Left colon (tissue), 2 donors: Measurements from ENCODE around the gene CMIP. TPM values are rescaled to one million over a fixed set of nuclear protein-coding genes. Genes with fewer than 3 reads are reported as not detected.

ENCODE experiments used
- ATAC-seq: fragments of 200-7000 bp; cut with Tn5 transposase; one replicate; pipeline ENCODE4 v1.9.1; 2020; ENCODE audit warnings: mild to moderate bottlenecking, moderate library complexity
- DNase-seq, 2 donors: peaks; one replicate each; pipeline ENCODE4 v3.0.0-alpha.2; 2020
- intact Hi-C, 2 donors: fragments of 100-400 bp; cut with DNase I in 1 of 2; cut with micrococcal nuclease in 1 of 2; formaldehyde crosslinking; loops; one replicate each; pipeline versions ENCODE4 v1.11.2 to v1.14.0; 2022; cut with DNase I, micrococcal nuclease
- total RNA-seq, 2 donors: library from RNA; stranded (reverse); fragmentation: NEBNext Ultra II Directional; extraction: Animal tissue kit (Norgen Biotek cat#: 25700); gene quantifications; one replicate each; pipeline ENCODE4 v1.2.1, GENCODE V29; 2021
- donor health status: DM: no; HTN: no; CAD: no.
- donor health status: DM: yes; HTN: yes; CAD: no.

Gene CMIP
- total RNA-seq, 2 donors from 2014 or later: 81.8 to 84.5 TPM

DNA sequence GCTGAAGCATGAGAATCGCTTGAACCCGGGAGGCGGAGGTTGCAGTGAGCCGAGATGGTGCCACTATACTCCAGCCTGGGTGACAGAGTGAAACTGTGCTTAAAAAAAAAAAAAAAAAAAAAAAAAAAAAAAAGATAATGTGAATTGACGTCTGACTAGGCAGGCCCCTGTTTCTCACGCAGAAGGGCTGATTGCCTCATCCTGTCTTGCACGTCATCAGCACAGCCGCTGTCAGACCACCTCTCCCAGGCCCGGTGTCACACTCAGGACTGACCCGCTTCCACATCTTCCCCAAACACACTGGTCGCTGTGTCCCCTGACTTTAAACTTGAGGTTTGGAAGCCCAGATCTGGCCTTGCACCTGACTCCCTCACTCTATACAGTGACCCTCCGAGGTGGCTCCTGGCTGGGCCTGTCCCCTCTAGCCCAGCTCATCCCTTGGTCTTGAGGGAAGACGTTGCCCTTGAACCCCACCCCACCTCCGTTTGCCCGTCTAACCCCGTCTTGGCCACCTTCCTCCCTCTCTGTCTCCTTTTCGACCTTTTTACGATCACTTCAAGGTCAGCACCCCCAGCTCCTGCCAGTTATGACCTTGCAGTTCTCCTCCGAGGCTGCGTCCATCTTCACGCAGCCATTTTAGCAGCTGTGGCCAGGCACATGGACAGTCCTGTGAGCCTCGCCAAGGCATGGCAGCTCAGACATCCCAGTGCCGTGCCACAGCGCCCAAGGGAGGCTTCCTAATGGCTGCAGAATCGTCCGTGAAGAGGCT, 184.6 kb downstream of the CMIP start:
- no peak for ATAC-seq
- no peak for DNase-seq
- intact Hi-C loops: loop anchor here in 1 of 2 donors (10.0 kb wide), 1 partner anchor 96 kb away; no protein-coding TSS in a partner anchor

DNA sequence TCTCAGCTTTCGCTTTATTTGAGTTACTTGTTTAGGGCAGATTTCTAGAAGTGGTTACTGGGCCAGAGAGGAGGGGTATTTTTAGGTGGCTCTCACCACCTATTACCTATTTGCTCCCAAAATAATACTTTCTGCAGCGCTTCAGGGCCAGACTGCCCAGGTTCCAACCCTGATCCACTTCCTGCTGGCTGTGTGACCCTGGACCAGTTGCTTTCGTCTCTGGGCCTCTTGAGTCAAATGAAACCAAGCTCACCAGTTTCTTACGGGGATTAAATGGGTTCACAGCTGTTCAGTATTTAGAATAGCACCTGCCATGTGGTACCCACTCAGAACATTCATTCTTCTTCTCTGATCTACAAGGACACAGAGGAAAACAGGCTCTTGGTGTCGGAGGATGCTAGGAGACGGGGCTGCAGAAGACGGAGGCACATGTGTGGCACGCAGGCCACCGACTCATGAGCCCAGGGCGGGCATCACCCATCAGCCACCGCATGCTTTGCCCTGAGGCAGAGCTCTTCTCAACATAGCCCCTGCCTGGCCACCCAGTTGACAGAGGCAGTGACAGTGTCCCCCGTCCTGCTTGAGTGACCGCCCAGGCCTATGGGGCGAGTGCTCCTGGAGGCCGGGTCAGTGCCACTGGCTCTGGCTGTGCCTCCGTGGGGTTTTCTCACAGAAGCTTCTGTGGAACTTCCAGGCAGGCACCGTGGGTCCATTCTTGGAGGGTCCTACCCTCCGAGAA, 185.5 kb downstream of the CMIP start:
- ATAC-seq (no peak), DNase-seq (no peak)
- intact Hi-C loops: loop anchor here in 1 of 2 donors (10.0 kb wide), 1 partner anchor 95 kb away; no protein-coding TSS in a partner anchor

DNA sequence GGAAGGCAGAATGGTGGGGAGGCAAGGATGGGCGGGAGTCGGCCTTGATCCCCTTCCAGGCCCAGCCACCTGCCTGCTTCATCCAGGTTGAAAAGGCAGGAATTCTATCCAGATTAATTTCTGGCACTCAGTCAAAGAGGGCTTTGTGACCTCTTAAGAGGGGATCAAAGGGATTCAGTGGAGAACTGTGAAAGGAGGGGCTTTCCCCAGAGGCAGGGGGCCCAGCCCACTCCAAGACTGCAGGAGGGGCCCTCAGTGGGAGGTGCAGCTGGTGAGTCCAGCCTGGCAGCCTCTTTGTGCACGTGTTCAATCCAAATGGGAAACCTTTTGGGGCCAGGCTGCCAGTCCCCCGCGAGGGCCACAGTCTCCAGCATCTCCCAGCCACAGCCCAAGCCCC, 186.0 kb downstream of the CMIP start:
- no peak for ATAC-seq
- intact Hi-C loops: no loop called here

DNA sequence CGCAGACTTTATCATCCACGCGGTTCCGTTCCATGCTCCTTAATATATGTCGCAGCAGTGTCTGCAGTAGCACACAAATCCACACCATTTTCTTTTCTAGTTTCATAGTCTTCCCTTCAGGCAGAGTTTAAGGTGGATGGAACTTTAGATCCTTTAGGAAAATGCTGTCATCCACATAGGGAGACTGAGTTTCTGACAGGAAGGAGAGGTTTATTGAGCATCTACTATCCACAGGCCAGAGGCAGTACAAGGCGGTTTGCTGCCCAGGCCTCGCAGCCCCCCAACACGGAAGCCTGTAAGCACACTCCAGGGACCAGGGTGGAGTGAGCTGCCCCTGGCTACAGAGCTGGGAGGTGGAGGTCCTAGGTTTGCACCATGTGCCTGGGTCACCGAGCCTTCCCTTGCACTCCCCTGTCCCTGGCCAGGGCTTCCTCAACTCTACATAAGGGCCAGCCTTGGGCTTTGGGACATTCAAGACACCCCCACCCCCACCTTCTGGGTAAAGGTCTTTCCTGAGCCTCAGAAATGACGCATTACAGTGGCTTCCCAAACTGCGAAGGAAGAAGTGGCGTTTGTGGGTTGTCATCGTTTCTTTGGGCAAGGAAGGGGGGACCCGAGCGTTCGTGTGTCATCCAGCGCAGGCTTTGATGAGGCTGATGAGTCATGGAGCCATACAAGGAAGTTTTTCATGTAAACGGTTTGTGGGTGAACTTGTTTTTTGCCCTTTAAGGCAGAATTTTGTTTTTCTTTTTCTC, 188.0 kb downstream of the CMIP start:
- DNase-seq (peak; percentile 31 to 58), ATAC-seq (peak; percentile 32)
- intact Hi-C loops: no loop called here

More for the DNA sequence above, 186.0 kb downstream of the CMIP start:
- DNase-seq: no peak

DNA sequence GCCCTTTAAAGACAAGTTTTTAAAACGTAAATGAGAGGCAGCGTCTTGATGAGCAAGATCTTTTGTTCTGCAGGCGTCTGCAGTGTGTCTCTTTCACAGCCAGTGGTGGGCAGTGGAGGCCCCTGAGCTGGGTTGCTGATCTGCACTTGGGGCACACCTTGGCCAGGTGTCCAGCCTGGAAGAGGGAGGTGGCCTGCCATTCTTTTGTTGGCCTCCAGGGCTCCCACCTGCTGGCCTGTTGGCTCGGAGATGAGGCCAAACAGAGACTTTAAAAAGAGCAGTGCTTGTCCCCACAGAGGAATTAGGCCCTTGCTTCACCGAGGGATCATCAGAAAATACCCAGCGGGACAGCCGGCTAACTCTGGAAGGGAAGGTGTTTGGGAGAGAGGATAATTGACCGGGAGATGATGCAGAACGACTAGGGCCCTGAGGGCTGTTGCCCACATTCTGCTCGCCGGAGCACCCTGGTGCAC, 188.6 kb downstream of the CMIP start:
- DNase-seq (no peak), ATAC-seq (peak; percentile 34)
- intact Hi-C loops: no loop called here

DNA sequence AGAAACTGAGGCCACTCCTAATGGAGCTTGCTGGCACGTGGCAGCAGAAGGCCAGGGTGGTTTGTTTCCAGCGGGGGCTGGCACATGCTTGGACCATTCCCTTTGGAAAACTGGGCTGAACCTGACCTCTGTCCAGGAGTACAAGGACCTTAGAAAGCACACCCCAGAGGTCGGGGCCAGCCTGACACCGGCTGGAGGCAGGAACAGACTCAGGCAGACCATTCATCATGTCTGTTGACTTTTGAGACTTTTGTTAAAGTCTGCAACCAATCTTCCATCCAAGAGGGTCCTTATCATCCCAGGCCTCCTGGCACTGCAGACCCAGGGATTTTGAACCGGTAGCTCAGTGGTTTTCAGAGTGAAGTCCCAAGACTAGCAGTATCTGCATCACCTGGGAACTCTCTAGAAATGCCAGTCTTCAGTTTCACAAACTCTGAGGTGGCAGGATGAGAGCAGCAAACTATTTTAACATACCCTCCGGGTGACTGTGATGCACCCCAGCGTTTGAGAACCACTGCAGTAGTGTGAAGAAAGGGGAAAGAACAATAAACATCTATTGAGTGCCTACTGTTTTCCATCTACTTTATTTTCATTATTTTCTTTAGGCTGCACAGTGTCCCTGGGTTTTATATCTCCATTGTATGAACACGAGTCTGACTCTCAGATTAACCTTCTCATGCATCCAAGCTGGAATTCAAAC, 189.2 kb downstream of the CMIP start:
- DNase-seq (no peak), ATAC-seq (peak; percentile 12)
- intact Hi-C loops: no loop called here

DNA sequence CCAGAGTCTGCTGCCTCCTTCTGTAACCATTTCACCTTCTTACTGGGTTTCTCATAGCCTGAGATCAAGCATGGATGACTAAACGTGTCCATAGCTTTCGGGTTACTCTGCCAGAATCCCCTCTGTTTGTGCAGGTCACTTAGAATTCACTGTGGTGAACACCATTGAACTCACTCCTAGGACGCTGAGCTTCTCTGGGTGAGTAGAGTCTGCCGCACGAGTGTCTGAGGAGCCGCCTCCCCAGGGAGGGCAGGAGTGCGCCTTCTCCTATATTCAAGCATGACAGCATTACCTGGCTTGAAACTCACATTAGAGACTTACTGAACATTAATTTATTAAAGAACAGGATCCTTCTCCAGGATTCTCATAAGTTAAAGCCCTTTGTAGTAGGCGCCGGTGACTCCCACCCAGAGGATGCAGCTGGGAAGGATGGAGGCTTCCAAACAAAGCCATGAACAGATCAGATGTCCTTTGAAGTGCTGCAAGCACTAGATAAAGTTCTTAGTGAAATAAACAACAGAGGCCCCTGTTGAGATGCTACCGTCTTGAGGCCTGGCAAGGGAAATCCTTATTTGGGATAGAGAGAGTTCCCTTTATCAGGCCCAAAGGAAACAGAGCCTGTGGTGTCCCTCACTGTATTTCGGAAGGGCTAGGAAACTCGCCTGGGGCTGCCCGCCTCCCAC, 189.9 kb downstream of the CMIP start:
- DNase-seq: no peak
- intact Hi-C loops: no loop called here
- no peak for ATAC-seq

DNA sequence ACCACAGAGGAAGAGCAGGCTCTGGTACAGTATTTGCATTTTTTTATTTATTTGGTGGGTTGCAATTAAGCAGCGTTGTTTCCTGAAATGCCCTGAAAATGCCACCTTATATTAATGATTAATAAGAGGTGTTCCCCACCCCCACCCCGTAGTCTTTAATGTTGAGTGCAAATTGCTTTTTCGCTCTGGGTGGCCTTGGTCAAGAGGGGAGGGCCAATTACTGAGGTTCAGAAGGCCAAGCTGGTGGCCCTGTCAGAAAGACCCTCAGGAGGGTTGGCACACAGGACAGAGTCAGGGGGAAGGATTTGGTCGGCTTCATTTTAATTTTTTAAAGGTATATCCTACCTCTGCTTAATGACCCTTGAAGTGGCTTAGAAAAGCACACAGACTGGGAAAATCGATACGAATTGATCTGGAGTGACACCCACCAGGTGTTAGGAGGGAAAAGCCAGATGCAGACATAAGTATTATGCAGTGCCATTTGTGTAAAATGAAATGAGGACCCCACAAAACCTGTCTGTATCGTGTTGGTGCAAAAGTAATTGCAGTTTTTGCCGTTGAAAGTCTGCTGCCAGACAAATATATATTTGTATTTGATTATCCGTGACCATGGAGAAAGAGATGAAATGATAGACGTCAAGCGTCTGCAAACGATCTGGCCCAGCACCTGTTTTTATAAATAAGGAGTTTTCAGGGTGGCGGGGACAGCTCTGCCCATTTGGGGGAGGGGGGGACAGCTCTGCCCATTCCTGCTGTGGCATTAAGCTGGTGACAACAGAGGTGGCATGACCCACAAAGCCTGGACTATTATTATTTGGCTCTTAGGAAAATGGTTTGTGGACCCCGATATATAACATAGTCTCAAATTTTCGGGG, 190.7 kb downstream of the CMIP start:
- intact Hi-C loops: no loop called here
- no peak for ATAC-seq
- no peak for DNase-seq

DNA sequence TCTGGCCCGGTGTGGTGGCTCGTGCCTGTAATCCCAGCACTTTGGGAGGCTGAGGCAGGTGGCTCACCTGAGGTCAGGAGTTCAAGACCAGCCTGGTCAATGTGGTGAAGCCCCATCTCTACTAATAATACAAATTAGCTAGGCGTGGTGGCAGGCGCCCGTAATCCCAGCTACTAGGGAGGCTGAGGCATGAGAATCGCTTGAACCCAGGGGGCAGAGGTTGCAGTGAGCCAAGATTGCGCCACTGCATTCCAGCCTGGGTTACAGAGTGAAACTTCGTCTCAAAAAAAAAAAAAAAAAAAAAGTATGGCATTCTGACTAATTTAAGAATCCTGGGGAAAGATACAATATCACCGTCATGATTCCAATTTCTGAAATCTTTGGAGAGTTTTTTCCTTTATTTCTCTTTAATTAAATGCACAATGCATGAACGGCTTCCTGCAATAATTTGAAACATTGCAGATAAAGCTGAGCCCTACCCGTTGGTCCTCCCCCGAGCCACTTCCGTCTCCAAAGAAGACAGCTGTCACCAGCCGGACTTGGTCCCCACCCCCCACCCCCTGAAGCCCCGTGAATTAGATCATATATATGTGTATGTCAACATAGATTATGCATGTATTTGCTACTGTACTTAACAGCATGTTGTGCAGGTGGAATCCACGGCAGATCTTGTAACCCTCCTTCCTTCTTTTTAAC, 191.8 kb downstream of the CMIP start:
- no peak for DNase-seq
- intact Hi-C loops: no loop called here

DNA sequence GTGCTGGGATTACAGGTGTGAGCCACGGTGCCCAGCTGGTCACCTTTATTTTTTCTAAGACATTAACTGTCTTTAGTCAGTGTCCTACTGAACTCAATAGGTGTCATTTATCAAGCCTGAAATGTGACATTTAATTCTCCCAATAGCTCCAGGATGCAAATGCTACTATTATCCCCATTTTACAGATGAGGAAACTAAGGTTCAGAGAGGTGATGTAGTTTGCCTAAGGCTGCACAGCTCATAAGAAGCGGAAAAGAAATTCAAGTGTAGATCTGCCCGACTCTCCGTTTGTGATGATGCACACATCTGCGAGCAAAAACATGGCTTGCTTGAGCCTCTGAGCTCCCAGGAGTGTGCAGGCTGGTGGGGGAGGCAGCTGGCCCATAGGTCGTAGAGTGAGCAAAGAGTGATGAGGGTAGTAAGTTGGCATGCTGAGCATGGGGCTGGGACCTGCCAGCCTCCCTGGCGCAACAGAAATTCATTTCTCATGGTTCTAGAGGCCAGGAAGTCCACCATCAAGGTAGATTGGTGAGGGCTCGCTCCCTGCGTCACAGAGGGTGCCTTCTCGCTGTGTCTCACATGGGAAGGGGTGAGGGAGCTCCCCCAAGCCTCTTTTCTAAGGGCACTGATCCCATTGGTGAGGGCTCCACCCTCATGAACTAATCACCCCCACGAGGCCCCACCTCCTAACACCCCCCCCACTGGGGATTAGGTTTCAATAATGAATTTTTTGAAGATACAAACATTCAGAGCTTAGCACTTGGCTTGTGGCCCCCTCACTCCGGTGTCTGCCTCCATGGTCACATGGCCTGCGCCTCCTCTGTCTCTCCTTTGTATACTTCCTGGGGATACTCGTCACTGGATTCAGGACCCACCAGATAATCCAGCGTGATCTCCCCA, 193.0 kb downstream of the CMIP start:
- intact Hi-C loops: no loop called here
- ATAC-seq: no peak

More for the DNA sequence above, 191.8 kb downstream of the CMIP start:
- peak; percentile 43 for ATAC-seq

DNA sequence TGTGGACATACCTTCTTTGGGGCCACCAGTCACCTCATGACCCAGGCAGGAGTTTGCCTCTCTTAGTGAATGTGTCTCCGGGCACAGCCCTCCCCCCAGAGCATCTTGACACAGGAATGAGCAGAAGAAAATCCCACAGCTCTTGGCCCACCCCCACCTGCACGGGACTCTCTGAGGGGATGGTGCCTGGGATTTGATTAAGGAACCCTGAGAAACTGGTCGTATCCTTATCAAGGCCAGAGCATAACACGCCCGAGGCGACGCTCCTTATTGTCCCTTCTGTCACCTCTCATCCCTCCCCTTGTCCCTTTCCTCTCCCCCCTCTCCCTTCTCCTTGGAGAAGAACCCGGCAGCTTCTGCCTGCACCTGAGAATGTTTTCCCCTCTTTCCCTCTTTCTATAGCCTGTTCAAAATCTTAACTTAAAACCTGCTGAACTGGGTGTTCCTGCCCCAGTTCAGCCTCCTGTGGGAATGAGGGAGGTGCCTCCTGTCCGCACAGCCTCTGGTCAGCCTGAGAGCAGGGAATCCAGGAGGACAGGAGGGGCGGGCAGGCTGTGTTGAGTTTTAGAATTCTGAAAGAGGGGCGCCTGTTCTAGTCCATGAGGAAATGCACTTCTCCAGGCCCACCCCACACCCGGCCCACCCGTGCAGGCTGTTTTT, 193.8 kb downstream of the CMIP start:
- intact Hi-C loops: no loop called here
- DNase-seq: no peak
- ATAC-seq: no peak

More for the DNA sequence above, 193.0 kb downstream of the CMIP start:
- no peak for DNase-seq

DNA sequence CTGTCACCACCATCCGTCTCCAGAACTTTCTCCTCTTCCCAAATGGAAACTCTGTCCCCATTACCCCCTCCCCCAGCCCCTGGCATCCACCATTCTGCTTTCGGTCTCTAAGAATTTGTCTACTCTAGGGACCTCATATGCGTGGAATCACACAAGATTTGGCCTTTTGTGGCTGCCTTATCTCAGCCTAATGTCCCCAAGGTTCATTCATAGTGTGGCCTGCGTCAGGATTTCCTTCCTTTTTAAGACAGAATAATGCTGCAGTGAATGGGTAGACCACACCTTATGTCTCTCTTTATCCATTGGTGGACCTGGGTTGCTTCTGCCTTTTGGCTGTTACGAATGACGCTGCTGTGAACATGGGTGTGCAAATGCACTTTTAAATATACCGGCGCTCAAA, 194.7 kb downstream of the CMIP start:
- no peak for ATAC-seq
- DNase-seq: no peak
- intact Hi-C loops: no loop called here

DNA sequence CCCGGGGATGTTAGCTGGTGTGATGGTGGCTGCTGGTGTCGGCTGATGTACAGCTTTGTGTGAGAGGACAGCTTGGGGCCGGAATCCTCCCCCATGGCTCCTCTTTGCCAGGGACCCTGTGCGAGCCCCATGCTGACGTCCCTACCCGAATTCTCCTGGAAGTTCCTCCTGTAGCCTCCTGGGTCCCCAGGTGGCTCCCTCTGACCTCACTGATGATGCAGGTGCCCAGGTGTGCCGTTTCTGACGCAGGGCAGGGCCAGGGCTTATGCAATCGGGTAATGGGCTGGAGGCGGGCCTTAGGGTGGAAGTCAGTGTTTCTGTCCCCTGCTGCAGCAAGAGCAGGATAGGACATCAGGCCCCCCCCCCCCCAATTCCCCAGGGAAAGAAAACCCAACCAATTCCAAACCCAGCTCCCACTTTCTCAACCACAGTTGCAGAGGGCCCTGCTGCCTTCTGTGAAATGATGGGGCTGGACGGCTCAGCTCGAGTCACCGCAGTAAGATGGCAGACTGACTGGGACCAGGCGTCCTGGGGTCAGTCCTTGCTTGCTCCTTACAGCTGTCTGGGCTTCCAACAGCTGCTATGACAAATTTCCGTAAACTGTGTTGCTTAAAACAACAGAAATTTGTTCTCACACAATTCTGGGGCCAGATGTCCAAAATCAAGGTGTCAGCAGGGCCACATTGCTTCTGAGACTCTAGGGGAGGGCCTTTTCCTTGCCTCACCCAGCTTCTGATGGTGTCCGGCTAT, 195.5 kb downstream of the CMIP start:
- no peak for DNase-seq
- intact Hi-C loops: loop anchor here in 1 of 2 donors (10.0 kb wide), 1 partner anchor 55 kb away; no protein-coding TSS in a partner anchor
- no peak for ATAC-seq

DNA sequence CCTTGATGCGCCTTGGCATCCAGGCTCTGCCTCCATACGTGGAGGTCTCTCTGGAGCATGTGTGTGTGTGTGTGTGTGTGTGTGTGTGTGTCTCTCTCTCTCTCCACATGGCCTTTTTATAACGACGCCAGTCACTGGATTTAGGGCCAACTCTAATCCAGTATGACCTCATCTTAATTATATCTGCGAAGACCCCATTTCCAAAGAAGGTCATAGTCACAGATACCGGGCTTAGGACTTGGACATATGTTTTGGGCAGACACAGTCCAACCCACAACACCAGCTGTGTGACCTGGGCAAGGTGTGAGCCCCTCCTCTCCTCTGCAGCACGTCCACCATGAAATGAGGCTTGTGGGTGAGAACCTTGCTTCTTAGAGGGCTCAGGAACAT, 196.1 kb downstream of the CMIP start:
- intact Hi-C loops: loop anchor here in 1 of 2 donors (10.0 kb wide), 1 partner anchor 54 kb away; no protein-coding TSS in a partner anchor
- ATAC-seq: no peak
- no peak for DNase-seq
